PC-3 (cell line): ENCODE measurements around the gene TCF19. TPM values are rescaled to one million over a fixed set of nuclear protein-coding genes. Genes with fewer than 3 reads are reported as not detected.

Experiments
- ATAC-seq: fragments of 200-7000 bp; cut with Tn5 transposase; 2 replicates; pipeline ENCODE4 v1.9.1; 2020; ENCODE audit warnings: mild to moderate bottlenecking, moderate library complexity
- BruUV-seq: library from RNA; stranded (reverse); fragments of 400-500 nt; replicated peaks from 2 replicates; lab custom pipeline; 2021; lab: Mats Ljungman, UMichigan
- CTCF ChIA-PET: fragments of 300-600 bp; sonication (Branson Sonifier 250); formaldehyde crosslinking; loops from one replicate; lab custom pipeline; 2022; ENCODE audit warnings: antibody characterized with exemption; lab: Charles Lee
- POLR2A ChIA-PET: fragments of 300-600 bp; sonication (Branson Sonifier 250); formaldehyde crosslinking; loops from one replicate; lab custom pipeline; 2022; ENCODE audit warnings: antibody characterized with exemption; ENCODE audit not compliant: unreplicated experiment; lab: Charles Lee
- DNase-seq: peaks from one replicate; pipeline ENCODE4 v3.0.0-alpha.2; 2015
- H2AFZ ChIP-seq: fragments of 300-600 bp; sonication (generic); 2 replicates; pipeline ENCODE4 v1.6.0; 2016; ENCODE audit warnings: antibody characterized with exemption, low read length
- H3F3A ChIP-seq: fragments of 300-600 bp; sonication (generic); one replicate; pipeline ENCODE4 v1.6.0; 2017; ENCODE audit warnings: antibody characterized with exemption, low read length, control low read depth, mild to moderate bottlenecking; ENCODE audit not compliant: unreplicated experiment
- H3K27ac ChIP-seq: fragments of 300-600 bp; sonication (generic); 2 replicates; pipeline ENCODE4 v1.5.1; 2016; ENCODE audit warnings: mild to moderate bottlenecking, low read length
- H3K27me3 ChIP-seq: fragments of 300-600 bp; sonication (generic); 2 replicates; pipeline ENCODE4 v1.6.1; 2016; ENCODE audit warnings: low read length, mixed read lengths
- H3K36me3 ChIP-seq: fragments of 300-600 bp; sonication (generic); 2 replicates; pipeline ENCODE4 v1.6.1; 2016; ENCODE audit warnings: low read depth, mixed run types, low read length, mixed read lengths
- H3K4me1 ChIP-seq: fragments of 300-600 bp; sonication (generic); 2 replicates; pipeline ENCODE4 v1.5.1; 2016; ENCODE audit warnings: low read length; ENCODE audit not compliant: insufficient read depth
- H3K4me2 ChIP-seq: fragments of 300-600 bp; sonication (generic); 2 replicates; pipeline ENCODE4 v1.6.0; 2016; ENCODE audit warnings: low read length
- H3K4me3 ChIP-seq: fragments of 300-600 bp; sonication (generic); 2 replicates; pipeline ENCODE4 v1.5.1; 2016; ENCODE audit warnings: mild to moderate bottlenecking, low read length, mixed read lengths
- H3K79me2 ChIP-seq: fragments of 300-600 bp; sonication (generic); 2 replicates; pipeline ENCODE4 v1.6.1; 2017; ENCODE audit warnings: low read length, mixed read lengths
- H3K9ac ChIP-seq: fragments of 300-600 bp; sonication (generic); 2 replicates; pipeline ENCODE4 v1.6.0; 2016; ENCODE audit warnings: mild to moderate bottlenecking, low read length
- H3K9me2 ChIP-seq: fragments of 300-600 bp; sonication (generic); replicated peaks from 2 replicates; pipeline ENCODE4 v1.6.1; 2016; ENCODE audit warnings: mixed run types, low read length, mixed read lengths
- H3K9me3 ChIP-seq: fragments of 300-600 bp; sonication (generic); 2 replicates; pipeline ENCODE4 v1.6.1; 2016; ENCODE audit warnings: low read length, mixed read lengths
- H4K20me1 ChIP-seq: fragments of 300-600 bp; sonication (generic); 2 replicates; pipeline ENCODE4 v1.6.1; 2016; ENCODE audit warnings: low read length, mixed read lengths
- CTCF ChIP-seq: fragments of 300-600 bp; sonication (generic); conservative IDR thresholded peaks from 2 replicates; pipeline ENCODE4 v1.5.1; 2017; ENCODE audit warnings: antibody characterized with exemption, low read depth, mild to moderate bottlenecking, low read length
- EZH2 ChIP-seq: fragments of 300-600 bp; sonication (generic); IDR thresholded peaks from one replicate; pipeline ENCODE4 v1.6.1; 2017; ENCODE audit warnings: antibody characterized with exemption, mild to moderate bottlenecking, low read length; ENCODE audit not compliant: unreplicated experiment
- EZH2phosphoT487 ChIP-seq: fragments of 300-600 bp; sonication (generic); IDR thresholded peaks from 2 replicates; pipeline ENCODE4 v1.6.1; 2018; ENCODE audit warnings: mild to moderate bottlenecking, antibody characterized with exemption, low read length, borderline replicate concordance
- intact Hi-C: fragments of 100-400 bp; cut with micrococcal nuclease; formaldehyde crosslinking; loops from 2 replicates; pipeline ENCODE4 v1.9.0; 2023
- total RNA-seq: library from RNA; depleted of rRNA; stranded (reverse); fragments of >200 nt; gene quantifications from 2 replicates; pipeline ENCODE4 v1.2.3, GENCODE V29; 2014

Gene TCF19
- total RNA-seq, 1 experiment from 2014 or later: 88.6 TPM

DNA sequence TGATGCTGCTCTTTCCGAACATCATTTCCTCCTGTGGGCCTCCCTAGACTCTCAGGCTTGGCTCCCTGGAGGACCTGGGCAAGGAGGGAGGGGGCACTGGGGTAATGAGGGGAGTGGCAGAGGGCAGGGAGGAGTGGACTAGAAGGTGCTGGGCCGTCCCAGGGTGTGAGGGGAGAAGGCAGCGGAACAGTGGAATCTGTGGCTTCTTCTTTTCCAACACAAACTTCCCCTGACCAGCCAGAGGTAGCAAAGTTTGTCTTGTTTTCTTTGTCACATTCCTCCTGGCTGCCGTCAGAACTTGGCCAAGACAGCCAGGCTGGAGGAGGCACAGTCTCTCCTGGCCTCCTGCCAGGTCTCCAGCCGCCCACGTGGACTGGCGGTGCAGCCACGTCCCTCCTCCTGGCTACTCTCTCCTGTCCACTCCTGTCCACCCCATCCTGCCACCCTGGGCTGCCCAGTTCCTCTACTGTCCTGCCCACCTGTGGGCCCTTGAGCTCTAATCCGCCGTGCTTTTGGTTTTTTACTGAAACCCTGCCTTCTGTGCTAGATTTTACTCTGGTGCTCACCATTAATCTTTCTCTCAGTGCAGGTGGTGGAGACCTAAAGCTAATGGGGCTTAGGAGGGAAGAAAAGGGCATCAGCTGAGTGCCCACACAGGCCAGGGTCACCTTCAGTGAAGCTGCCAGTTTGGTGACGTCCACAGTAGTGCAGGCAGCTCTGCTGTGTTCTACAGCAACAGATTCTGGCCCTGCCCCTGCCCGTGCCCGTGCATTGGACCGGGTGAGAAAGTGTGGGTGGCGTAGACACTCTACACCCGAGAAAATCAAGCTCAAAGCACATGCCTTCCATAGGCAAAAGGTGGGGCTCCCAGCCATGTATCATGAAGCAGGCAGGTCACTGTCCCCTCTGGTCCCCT lies 35.3 kb upstream of the TCF19 start:
- Histone ChIP-seq H4K20me1 (no peaks in the 10 kb centered on the region), H3K9me3 (no peaks in the 10 kb centered on the region), H3K79me2 (no peaks in the 10 kb centered on the region), H3K9me2 (no peaks in the 10 kb centered on the region), H3K27me3 (no peaks in the 10 kb centered on the region), H3K9ac (no peak overlapping the region), H3K4me3 (no peak overlapping the region), H3K4me2 (no peak overlapping the region), H3K36me3 (no peaks in the 10 kb centered on the region), H3F3A (no peaks in the 10 kb centered on the region), H2AFZ (no peak overlapping the region), H3K4me1 (peaks cover 23% of the 10 kb centered on the region), H3K27ac (no peak overlapping the region)
- intact Hi-C loops: no loop called here
- BruUV-seq: no TSS peak
- TF ChIP-seq EZH2phosphoT487 (no peak), CTCF (no peak), EZH2 (no peak)
- ChIA-PET POLR2A (no interaction called here), CTCF (interaction anchor here (0.7 kb wide), 1 partner anchor 31 kb away, joined by 3 read pairs; no protein-coding TSS in a partner anchor)
- no peak for ATAC-seq
- no peak for DNase-seq

DNA sequence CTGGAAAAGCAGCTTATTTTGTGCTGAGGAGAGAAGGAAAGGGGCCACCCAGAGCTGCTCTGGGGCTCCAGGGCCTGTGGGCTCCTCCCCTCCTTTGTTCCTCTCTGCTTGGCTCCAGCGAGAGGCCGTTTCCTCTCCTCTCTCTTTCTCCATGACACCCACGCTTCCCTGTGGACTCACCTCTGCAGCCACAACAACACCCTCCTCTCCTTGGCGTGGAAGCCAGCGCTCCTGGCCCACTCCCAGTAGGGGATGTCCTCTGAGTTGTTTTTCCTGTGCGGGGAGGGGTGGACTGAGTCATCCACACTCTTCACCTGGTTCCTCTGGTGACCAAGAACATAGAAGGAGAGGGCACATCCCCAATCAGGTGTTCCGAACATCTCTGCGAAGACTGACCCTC lies 33.2 kb upstream of the TCF19 start:
- H4K20me1 ChIP-seq: no peaks in the 10 kb centered on the region
- intact Hi-C loops: no loop called here
- peaks cover 34% of the 10 kb centered on the region for H3K4me1 ChIP-seq
- H3K9me3 ChIP-seq: no peaks in the 10 kb centered on the region
- H3K9ac ChIP-seq: peak overlapping the region; percentile 18; the same call in 1 of the 2 replicates
- peak overlapping the region; percentile 61 for H3K27ac ChIP-seq
- ChIA-PET POLR2A (no interaction called here), CTCF (interaction anchor here (0.6 kb wide), 1 partner anchor 73 kb away, joined by 3 read pairs; no protein-coding TSS in a partner anchor)
- H3K36me3 ChIP-seq: no peaks in the 10 kb centered on the region
- no peaks in the 10 kb centered on the region for H3K9me2 ChIP-seq
- H3K79me2 ChIP-seq: no peaks in the 10 kb centered on the region
- peak overlapping the region; percentile 39 for H3K4me2 ChIP-seq
- TF ChIP-seq EZH2: no peak
- H3K4me3 ChIP-seq: no peak overlapping the region
- peak; percentile 83 for ATAC-seq
- H2AFZ ChIP-seq: 0 out of 2 replicates have a peak overlapping the region, but pooled peaks have one; percentile 10
- H3F3A ChIP-seq: no peaks in the 10 kb centered on the region
- DNase-seq: peak; percentile 87
- BruUV-seq: no TSS peak
- no peaks in the 10 kb centered on the region for H3K27me3 ChIP-seq

DNA sequence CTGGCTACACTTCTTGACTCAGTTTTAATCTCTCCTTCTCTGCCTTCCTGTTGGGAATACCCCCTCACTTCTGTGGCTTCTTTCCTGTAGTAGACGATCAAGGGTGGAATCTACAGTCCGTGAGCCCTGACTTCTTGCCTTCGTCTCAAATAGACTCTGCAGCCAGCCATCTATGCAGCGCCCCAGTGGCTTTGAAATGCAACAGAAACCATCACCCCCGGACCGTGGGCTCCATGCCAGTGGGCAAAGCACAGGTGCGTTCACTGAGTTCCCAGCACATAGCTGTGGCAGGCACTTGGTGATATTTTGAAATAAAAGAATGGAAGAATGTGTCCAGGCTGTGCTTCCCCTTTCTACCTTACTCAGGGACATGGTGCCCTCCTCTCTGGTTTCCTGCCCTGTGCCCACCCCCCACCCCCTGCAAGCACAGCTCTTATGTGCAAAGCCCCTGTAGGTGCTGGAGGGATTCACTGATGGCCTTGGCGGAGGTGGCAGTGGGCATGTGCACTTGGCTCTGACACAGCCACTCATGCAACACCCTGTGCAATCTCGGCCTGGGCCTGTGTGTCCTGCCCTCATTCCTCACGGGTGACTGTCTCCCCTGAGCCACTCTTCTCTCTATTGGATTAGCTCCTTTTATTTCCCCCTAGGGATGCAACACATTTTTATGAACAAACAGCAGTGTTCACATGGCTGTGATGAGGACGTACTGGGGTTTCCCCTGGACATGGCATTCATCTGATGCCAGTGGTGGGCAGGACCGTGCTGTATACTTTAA lies 32.6 kb upstream of the TCF19 start:
- Histone ChIP-seq H3K4me1 (peaks cover 34% of the 10 kb centered on the region), H3K27me3 (no peaks in the 10 kb centered on the region), H3K79me2 (no peaks in the 10 kb centered on the region), H3F3A (no peaks in the 10 kb centered on the region), H3K9ac (no peak overlapping the region), H3K4me3 (no peak overlapping the region), H2AFZ (no peak overlapping the region), H4K20me1 (no peaks in the 10 kb centered on the region), H3K27ac (peak overlapping the region; percentile 61), H3K9me2 (no peaks in the 10 kb centered on the region), H3K9me3 (no peaks in the 10 kb centered on the region), H3K36me3 (no peaks in the 10 kb centered on the region), H3K4me2 (peak overlapping the region; percentile 39; the same call in 1 of the 2 replicates)
- intact Hi-C loops: no loop called here
- ATAC-seq (peak; percentile 39), DNase-seq (peak; percentile 40)
- TF ChIP-seq EZH2phosphoT487 (no peak), CTCF (no peak), EZH2 (no peak)
- BruUV-seq: no TSS peak
- ChIA-PET POLR2A (no interaction called here), CTCF (interaction anchor here (0.6 to 2.3 kb wide), 3 partner anchors 33 to 218 kb away, joined by 3 to 8 read pairs (median 7); no protein-coding TSS in a partner anchor)
